Ectodermal cell (in vitro differentiated cells): ENCODE results near the gene KMT2A.
A peak's percentile ranks its signal among the peaks of the same experiment; 100 is the strongest.

Experiments
- H3K27ac ChIP-seq: 2 replicates; pipeline ENCODE4 v1.7.0; 2013; ENCODE audit warnings: mild to moderate bottlenecking, low read depth, low read length; ENCODE audit not compliant: insufficient read depth, poor library complexity, severe bottlenecking
- H3K27me3 ChIP-seq: 2 replicates; pipeline ENCODE4 v1.7.0; 2013; ENCODE audit warnings: mild to moderate bottlenecking, low read length; ENCODE audit not compliant: insufficient read depth, control insufficient read depth, poor library complexity, severe bottlenecking
- H3K36me3 ChIP-seq: one replicate; pipeline ENCODE4 v1.7.0; 2013; ENCODE audit warnings: low read length; ENCODE audit not compliant: control insufficient read depth, insufficient read depth
- H3K4me1 ChIP-seq: one replicate; pipeline ENCODE4 v1.7.0; 2013; ENCODE audit warnings: low read length; ENCODE audit not compliant: control insufficient read depth, insufficient read depth
- H3K4me3 ChIP-seq: 2 replicates; pipeline ENCODE4 v1.7.0; 2013; ENCODE audit warnings: low read depth, low read length, control low read depth; ENCODE audit not compliant: insufficient read depth
- H3K9me3 ChIP-seq: 2 replicates; pipeline ENCODE4 v1.7.0; 2013; ENCODE audit warnings: mild to moderate bottlenecking, low read length, moderate library complexity; ENCODE audit not compliant: control insufficient read depth
- WGBS, 2 experiments: methylation state at CpG; one replicate each; pipeline ENCODE4 v1.1.7; 2013; ENCODE audit warnings: missing lambda C conversion rate in 2 of 2; 5-methylcytosine and 5-hydroxymethylcytosine counted together

KMT2A gene

DNA sequence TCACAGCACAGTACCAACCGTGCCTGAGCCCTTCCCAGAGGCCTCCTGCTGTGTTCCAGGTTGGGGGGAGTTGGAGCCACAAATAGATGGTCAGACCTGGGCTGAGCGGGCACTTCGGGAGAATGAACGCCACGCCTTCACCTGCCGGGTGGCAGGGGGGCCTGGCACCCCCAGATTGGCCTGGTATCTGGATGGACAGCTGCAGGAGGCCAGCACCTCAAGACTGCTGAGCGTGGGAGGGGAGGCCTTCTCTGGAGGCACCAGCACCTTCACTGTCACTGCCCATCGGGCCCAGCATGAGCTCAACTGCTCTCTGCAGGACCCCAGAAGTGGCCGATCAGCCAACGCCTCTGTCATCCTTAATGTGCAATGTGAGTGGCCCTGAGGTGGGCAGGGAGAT lies 95.8 kb downstream of the KMT2A start:
- no peaks in the 10 kb centered on the region for H3K27me3 ChIP-seq
- no peak overlapping the region for H3K27ac ChIP-seq
- H3K4me3 ChIP-seq = peak overlapping the region; percentile 74
- peaks cover 13% of the 10 kb centered on the region for H3K4me1 ChIP-seq
- 85 to 87% methylated on average over 10 of the region's 10 CpGs for WGBS, 2 experiments
- no peaks in the 10 kb centered on the region for H3K36me3 ChIP-seq
- no peaks in the 10 kb centered on the region for H3K9me3 ChIP-seq

DNA sequence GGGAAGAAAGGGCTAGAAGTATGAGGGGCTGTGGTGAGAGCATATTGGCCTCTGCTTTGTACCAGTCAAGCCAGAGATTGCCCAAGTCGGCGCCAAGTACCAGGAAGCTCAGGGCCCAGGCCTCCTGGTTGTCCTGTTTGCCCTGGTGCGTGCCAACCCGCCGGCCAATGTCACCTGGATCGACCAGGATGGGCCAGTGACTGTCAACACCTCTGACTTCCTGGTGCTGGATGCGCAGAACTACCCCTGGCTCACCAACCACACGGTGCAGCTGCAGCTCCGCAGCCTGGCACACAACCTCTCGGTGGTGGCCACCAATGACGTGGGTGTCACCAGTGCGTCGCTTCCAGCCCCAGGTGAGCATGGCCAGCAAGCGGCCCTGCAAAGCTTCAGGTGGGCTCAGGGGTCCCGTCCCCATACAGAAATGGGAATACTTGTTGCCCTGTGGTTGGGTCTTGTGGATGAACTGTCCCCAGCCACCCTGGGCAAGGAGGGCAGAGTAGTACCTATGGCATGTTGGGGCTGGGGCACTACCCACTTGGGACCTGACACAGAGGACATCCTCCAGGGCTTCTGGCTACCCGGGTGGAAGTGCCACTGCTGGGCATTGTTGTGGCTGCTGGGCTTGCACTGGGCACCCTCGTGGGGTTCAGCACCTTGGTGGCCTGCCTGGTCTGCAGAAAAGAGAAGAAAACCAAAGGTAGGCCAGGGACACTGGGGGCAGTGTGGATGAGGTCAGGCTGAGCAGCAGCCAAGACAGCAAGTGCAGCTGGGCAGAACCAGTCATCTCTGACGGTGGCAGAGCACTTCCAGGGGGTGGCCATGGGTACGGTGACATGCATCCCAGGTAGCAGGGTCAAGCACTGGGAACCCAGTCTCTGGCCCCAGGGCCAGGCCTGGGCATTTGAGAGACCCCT lies 96.8 kb downstream of the KMT2A start:
- H3K27ac ChIP-seq = no peak overlapping the region

DNA sequence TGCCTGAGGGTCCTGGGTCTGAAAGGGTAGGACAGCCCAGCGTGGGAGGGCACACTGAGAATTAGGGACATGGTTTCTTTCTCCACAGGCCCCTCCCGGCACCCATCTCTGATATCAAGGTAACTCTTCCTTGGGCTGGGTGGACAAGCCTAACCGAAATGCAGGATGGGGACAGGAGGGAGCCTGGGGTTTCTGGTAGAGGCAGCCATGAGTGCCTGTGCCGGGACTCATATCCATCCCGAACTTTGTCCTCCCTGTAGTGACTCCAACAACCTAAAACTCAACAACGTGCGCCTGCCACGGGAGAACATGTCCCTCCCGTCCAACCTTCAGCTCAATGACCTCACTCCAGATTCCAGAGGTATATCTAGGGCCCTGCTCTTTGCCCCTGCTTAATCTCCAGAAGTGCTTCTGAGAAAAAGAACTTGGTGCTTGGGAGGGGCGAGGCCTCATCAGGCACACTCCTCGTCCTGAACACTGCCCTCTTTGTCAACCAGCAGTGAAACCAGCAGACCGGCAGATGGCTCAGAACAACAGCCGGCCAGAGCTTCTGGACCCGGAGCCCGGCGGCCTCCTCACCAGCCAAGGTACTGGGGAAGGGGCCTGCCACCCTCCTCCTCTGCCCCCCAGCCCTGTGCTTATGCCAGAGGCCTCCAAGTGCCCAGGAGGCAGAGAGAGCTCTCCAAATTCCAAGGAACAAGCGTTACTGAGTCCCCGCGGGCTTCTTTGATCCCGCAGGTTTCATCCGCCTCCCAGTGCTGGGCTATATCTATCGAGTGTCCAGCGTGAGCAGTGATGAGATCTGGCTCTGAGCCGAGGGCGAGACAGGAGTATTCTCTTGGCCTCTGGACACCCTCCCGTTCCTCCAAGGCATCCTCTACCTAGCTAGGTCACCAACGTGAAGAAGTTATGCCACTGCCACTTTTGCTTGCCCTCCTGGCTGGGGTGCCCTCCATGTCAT lies 97.8 kb downstream of the KMT2A start:
- no peaks in the 10 kb centered on the region for H3K27me3 ChIP-seq
- 88 to 90% methylated on average over 27 of the region's 27 CpGs for WGBS, 2 experiments
- H3K4me3 ChIP-seq = no peak overlapping the region
- H3K27ac ChIP-seq = no peak overlapping the region
- no peaks in the 10 kb centered on the region for H3K36me3 ChIP-seq
- H3K4me1 ChIP-seq = peaks cover 13% of the 10 kb centered on the region
- H3K9me3 ChIP-seq = no peaks in the 10 kb centered on the region

More for the DNA sequence above, 96.8 kb downstream of the KMT2A start:
- WGBS, 2 experiments = 94% methylated on average over 19 of the region's 19 CpGs
- Histone ChIP-seq H3K9me3 (no peaks in the 10 kb centered on the region), H3K27me3 (no peaks in the 10 kb centered on the region), H3K4me1 (peaks cover 13% of the 10 kb centered on the region), H3K36me3 (no peaks in the 10 kb centered on the region), H3K4me3 (no peak overlapping the region)

DNA sequence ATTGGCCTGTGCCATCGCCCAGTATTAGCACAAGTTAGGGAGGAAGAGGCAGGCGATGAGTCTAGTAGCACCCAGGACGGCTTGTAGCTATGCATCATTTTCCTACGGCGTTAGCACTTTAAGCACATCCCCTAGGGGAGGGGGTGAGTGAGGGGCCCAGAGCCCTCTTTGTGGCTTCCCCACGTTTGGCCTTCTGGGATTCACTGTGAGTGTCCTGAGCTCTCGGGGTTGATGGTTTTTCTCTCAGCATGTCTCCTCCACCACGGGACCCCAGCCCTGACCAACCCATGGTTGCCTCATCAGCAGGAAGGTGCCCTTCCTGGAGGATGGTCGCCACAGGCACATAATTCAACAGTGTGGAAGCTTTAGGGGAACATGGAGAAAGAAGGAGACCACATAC lies 99.0 kb downstream of the KMT2A start:
- H3K36me3 ChIP-seq = no peaks in the 10 kb centered on the region
- H3K27ac ChIP-seq = no peak overlapping the region
- no peak overlapping the region for H3K4me3 ChIP-seq
- WGBS, 2 experiments = 88 to 90% methylated on average over 9 of the region's 9 CpGs
- peaks cover 5% of the 10 kb centered on the region for H3K4me1 ChIP-seq
- no peaks in the 10 kb centered on the region for H3K27me3 ChIP-seq
- no peaks in the 10 kb centered on the region for H3K9me3 ChIP-seq

DNA sequence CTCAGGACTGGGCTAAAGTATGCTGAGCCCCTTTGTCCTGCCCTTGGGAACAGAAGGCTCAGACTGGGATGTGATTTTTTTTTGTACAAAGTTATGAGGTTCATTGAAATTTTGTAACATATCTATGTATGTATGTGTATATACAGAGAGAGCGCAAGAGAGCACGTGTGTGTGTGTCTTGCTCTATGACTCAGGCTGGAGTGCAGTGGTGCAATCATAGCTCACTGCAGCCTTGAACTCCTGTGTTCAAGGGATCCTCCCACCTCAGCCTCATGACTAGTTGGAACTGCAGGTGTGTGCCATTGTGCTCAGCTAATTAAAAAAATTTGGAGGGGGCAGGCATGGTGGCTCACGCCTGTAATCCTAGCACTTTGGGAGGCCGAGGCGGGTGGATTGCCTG lies 100.4 kb downstream of the KMT2A start:
- H3K27me3 ChIP-seq = no peaks in the 10 kb centered on the region
- H3K9me3 ChIP-seq = no peaks in the 10 kb centered on the region
- H3K36me3 ChIP-seq = no peaks in the 10 kb centered on the region
- WGBS, 2 experiments = 92 to 95% methylated on average over 5 of the region's 5 CpGs
- no peak overlapping the region for H3K4me3 ChIP-seq
- H3K27ac ChIP-seq = no peak overlapping the region
- peaks cover 4% of the 10 kb centered on the region for H3K4me1 ChIP-seq

DNA sequence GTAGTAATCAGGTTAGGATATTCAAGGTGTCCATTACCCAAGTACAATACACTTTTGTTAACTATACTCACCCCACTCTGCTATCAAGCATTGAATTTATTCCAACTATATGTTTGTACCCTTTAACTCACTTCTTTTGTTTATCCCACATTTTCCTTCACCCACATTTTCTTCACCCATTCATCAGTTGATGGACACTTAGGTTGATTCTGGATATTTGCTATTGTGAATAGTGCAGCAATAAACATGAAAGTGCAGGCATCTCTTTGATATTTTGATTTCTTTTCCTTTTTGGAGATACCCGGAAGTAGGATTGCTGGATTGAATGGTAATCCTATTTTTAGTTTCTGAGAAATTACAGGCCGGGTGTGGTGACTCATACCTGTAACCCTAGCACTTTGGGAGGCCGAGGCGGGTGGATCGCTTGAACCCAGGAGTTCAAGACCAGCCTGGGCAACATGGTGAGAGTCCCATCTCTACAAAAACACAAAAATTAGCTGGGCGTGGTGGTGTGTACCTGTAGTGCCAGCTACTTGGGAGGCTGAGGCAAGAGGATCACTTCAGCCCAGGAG lies 101.2 kb downstream of the KMT2A start:
- 91 to 92% methylated on average over 6 of the region's 6 CpGs for WGBS, 2 experiments
- H3K27ac ChIP-seq = no peak overlapping the region
- no peaks in the 10 kb centered on the region for H3K4me1 ChIP-seq
- no peaks in the 10 kb centered on the region for H3K36me3 ChIP-seq
- H3K4me3 ChIP-seq = no peak overlapping the region
- no peaks in the 10 kb centered on the region for H3K27me3 ChIP-seq
- H3K9me3 ChIP-seq = no peaks in the 10 kb centered on the region

DNA sequence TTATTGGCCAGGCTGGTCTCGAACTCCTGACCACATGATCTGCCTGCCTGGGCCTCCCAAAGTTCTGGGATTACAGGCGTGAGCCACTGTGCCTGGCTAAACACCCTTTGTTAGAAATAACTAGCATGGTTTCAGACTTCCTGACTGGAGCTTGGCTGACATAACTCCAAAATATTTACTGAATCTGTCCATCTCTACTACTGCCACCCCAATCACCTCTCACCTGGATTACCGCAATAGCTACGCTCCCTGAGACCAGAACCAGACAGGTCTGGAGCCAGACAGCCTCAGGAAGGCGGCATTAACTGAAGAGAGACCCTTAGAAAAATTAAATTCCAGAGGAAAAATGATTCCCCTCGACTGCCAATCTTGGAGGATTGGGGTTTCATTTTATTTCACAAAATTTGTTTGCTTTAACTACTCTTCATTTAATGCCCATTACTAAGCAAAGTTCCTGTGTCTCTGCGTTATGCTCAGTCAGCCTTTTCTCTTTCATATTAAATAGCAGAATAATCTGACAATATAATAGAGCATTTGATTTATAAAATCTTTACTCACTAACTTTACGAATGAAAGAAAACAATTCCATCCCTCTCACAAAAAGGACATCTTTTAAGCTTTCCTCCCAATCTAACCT lies 107.8 kb downstream of the KMT2A start:
- Histone ChIP-seq H3K4me3 (no peak overlapping the region), H3K27me3 (no peaks in the 10 kb centered on the region), H3K4me1 (no peaks in the 10 kb centered on the region), H3K27ac (no peak overlapping the region), H3K9me3 (no peaks in the 10 kb centered on the region), H3K36me3 (peaks cover 4% of the 10 kb centered on the region)
- WGBS, 2 experiments = 93 to 97% methylated on average over 8 of the region's 8 CpGs

DNA sequence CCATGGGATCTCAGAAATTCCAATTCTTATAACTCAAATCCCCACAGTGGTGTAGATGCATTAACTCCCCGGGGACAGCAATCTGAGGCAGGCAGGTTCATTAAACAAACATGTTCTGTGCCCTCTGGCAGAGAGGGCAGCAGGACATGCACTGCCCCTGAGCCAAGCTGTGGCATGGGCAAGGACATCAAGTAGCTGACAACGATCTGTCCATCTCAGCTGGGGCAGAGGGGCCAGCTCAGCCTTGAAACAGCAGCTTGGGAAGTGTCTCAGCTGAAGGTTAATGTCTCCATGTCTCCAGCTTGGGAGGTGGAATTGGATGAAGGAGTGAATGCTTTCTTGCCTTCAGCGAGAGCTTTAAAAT lies 108.3 kb downstream of the KMT2A start:
- Histone ChIP-seq H3K27me3 (no peaks in the 10 kb centered on the region), H3K27ac (no peak overlapping the region), H3K4me3 (no peak overlapping the region), H3K9me3 (no peaks in the 10 kb centered on the region), H3K4me1 (no peaks in the 10 kb centered on the region), H3K36me3 (peaks cover 4% of the 10 kb centered on the region)
- WGBS, 2 experiments = 89 to 90% methylated on average over 3 of the region's 3 CpGs

DNA sequence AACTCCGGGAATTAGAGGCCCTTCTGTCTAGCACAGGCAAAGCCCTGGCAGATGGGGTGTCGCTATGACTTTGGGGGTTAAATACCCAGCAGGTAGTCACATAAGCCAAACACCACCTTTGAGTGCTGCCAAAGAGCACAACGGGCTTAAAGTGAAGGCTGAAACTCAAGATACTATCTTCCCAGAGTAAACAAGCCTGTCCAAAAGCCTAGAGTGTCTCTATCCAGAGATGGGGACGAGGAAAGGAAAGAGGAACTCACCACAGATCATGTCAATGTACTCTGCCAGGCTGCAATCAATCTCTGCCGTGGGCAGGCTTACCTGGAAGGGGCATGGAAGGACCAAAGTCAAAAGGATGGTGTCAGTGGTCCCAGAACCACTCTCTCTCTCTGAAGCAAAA lies 109.2 kb downstream of the KMT2A start:
- WGBS, 2 experiments = 92 to 94% methylated on average over 5 of the region's 5 CpGs
- H3K36me3 ChIP-seq = peaks cover 4% of the 10 kb centered on the region
- H3K4me1 ChIP-seq = no peaks in the 10 kb centered on the region
- H3K27me3 ChIP-seq = no peaks in the 10 kb centered on the region
- H3K9me3 ChIP-seq = no peaks in the 10 kb centered on the region
- H3K27ac ChIP-seq = no peak overlapping the region
- no peak overlapping the region for H3K4me3 ChIP-seq
